Keratinocyte (primary cell): Measurements from ENCODE around the gene TMPRSS4.

Experiments
- EZH2 ChIP-seq: IDR thresholded peaks from one replicate; pipeline ENCODE4 v1.6.1; 2012; ENCODE audit warnings: inconsistent platforms, mild to moderate bottlenecking, low read length, moderate library complexity
- TF ChIP-seq, protein P1 (sequence below), 3 experiments: IDR thresholded peaks in 1 of 3; conservative IDR thresholded peaks in 1 of 3; optimal IDR thresholded peaks in 1 of 3; 2 replicates in 2 of 3; 3 replicates in 1 of 3; pipeline versions ENCODE3 to v1.5.1; 2011; ENCODE audit warnings: low read length in 3 of 3, mild to moderate bottlenecking in 3 of 3, moderate library complexity in 2 of 3, control low read depth in 1 of 3, inconsistent platforms in 1 of 3; ENCODE audit not compliant: insufficient read depth in 2 of 3; ENCODE audit errors: extremely low read depth in 1 of 3

- TF ChIP-seq, protein P1, sequence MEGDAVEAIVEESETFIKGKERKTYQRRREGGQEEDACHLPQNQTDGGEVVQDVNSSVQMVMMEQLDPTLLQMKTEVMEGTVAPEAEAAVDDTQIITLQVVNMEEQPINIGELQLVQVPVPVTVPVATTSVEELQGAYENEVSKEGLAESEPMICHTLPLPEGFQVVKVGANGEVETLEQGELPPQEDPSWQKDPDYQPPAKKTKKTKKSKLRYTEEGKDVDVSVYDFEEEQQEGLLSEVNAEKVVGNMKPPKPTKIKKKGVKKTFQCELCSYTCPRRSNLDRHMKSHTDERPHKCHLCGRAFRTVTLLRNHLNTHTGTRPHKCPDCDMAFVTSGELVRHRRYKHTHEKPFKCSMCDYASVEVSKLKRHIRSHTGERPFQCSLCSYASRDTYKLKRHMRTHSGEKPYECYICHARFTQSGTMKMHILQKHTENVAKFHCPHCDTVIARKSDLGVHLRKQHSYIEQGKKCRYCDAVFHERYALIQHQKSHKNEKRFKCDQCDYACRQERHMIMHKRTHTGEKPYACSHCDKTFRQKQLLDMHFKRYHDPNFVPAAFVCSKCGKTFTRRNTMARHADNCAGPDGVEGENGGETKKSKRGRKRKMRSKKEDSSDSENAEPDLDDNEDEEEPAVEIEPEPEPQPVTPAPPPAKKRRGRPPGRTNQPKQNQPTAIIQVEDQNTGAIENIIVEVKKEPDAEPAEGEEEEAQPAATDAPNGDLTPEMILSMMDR (optimal IDR thresholded peaks at IDR 0.05 in 1 of 3, IDR thresholded peaks at IDR 0.05 in 1 of 3, conservative IDR thresholded peaks at IDR 0.05 in 1 of 3; ENCODE audit: extremely low read depth in 1 of 3, insufficient read depth in 2 of 3, low read length in 3 of 3): no peak
- TF ChIP-seq EZH2: no peak
These were observed 91.4 kb downstream of the TMPRSS4 start for GRCh38 chr11:118168316-118168715.
